Ishikawa (cell line): Measurements from ENCODE around the gene EOMES.

ENCODE experiments used
- CEBPB ChIP-seq: IDR thresholded peaks from 2 replicates; pipeline ENCODE4 v1.6.1; 2012
- CREB1 ChIP-seq: IDR thresholded peaks from 2 replicates; pipeline ENCODE4 v1.6.1; 2012; ENCODE audit warnings: low read depth
- EGR1 ChIP-seq: IDR thresholded peaks from 2 replicates; pipeline ENCODE4 v1.6.1; 2012
- EP300 ChIP-seq: IDR thresholded peaks from 2 replicates; pipeline ENCODE4 v1.6.1; 2012; ENCODE audit warnings: borderline replicate concordance
- FOXM1 ChIP-seq: IDR thresholded peaks from 2 replicates; pipeline ENCODE4 v1.6.1; 2012; ENCODE audit warnings: low read depth, borderline replicate concordance
- MAX ChIP-seq: IDR thresholded peaks from 2 replicates; pipeline ENCODE4 v1.6.1; 2012
- NFIC ChIP-seq: IDR thresholded peaks from 2 replicates; pipeline ENCODE4 v1.6.1; 2012
- RAD21 ChIP-seq: IDR thresholded peaks from 2 replicates; pipeline ENCODE4 v1.6.1; 2012; ENCODE audit warnings: low read depth
- REST ChIP-seq: IDR thresholded peaks from 2 replicates; pipeline ENCODE4 v1.6.1; 2012; ENCODE audit warnings: low read depth, mild to moderate bottlenecking
- TAF1 ChIP-seq: IDR thresholded peaks from 2 replicates; pipeline ENCODE4 v1.6.1; 2012; ENCODE audit warnings: low read depth, mild to moderate bottlenecking
- TCF12 ChIP-seq: IDR thresholded peaks from 2 replicates; pipeline ENCODE4 v1.6.1; 2012; ENCODE audit warnings: low read depth
- TEAD4 ChIP-seq: IDR thresholded peaks from 2 replicates; pipeline ENCODE4 v1.6.1; 2012
- USF1 ChIP-seq: IDR thresholded peaks from 2 replicates; pipeline ENCODE4 v1.6.1; 2012
- YY1 ChIP-seq: IDR thresholded peaks from 2 replicates; pipeline ENCODE4 v1.6.1; 2012; ENCODE audit warnings: low read depth
- ZBTB7A ChIP-seq: IDR thresholded peaks from 2 replicates; pipeline ENCODE4 v1.6.1; 2012; ENCODE audit warnings: low read depth

EOMES gene

GRCh38 chr3:27714692-27715453 lies 7.2 kb downstream of the EOMES start:
- TF ChIP-seq USF1 = no peak
- no peak for TF ChIP-seq MAX
- no peak for TF ChIP-seq NFIC
- TF ChIP-seq TEAD4 = no peak
- TF ChIP-seq YY1 = no peak
- TF ChIP-seq TCF12 = no peak
- no peak for TF ChIP-seq EGR1
- no peak for TF ChIP-seq ZBTB7A
- no peak for TF ChIP-seq CREB1
- TF ChIP-seq TAF1 = no peak
- TF ChIP-seq CEBPB = no peak
- TF ChIP-seq RAD21 = no peak

GRCh38 chr3:27714146-27714526 lies 8.0 kb downstream of the EOMES start:
- no peak for TF ChIP-seq RAD21
- no peak for TF ChIP-seq USF1
- no peak for TF ChIP-seq CREB1
- TF ChIP-seq TEAD4 = no peak
- TF ChIP-seq NFIC = no peak
- TF ChIP-seq YY1 = no peak
- no peak for TF ChIP-seq ZBTB7A
- no peak for TF ChIP-seq TCF12
- TF ChIP-seq FOXM1 = no peak
- TF ChIP-seq REST = no peak
- no peak for TF ChIP-seq EGR1
- TF ChIP-seq EP300 = no peak
- no peak for TF ChIP-seq MAX
- no peak for TF ChIP-seq TAF1
- no peak for TF ChIP-seq CEBPB

- no peak for TF ChIP-seq YY1
- TF ChIP-seq TAF1 = no peak
- no peak for TF ChIP-seq USF1
- no peak for TF ChIP-seq TEAD4
- TF ChIP-seq NFIC = no peak
- no peak for TF ChIP-seq TCF12
- no peak for TF ChIP-seq FOXM1
- TF ChIP-seq REST = no peak
- TF ChIP-seq RAD21 = no peak
- TF ChIP-seq EP300 = no peak
- no peak for TF ChIP-seq ZBTB7A
- no peak for TF ChIP-seq CEBPB
These were observed 8.5 kb downstream of the EOMES start for GRCh38 chr3:27713435-27714145.

- TF ChIP-seq CREB1 = no peak
- no peak for TF ChIP-seq TAF1
- TF ChIP-seq TEAD4 = no peak
- TF ChIP-seq USF1 = no peak
- TF ChIP-seq RAD21 = no peak
- no peak for TF ChIP-seq MAX
- TF ChIP-seq TCF12 = no peak
- no peak for TF ChIP-seq YY1
- TF ChIP-seq NFIC = no peak
- no peak for TF ChIP-seq FOXM1
- no peak for TF ChIP-seq CEBPB
- TF ChIP-seq ZBTB7A = no peak
- no peak for TF ChIP-seq REST
- no peak for TF ChIP-seq EP300
- TF ChIP-seq EGR1 = no peak
These were observed 9.1 kb downstream of the EOMES start for GRCh38 chr3:27713078-27713423.
